ENCODE data around the gene NUP153. TPM values are rescaled to one million over a fixed set of nuclear protein-coding genes. Genes with fewer than 3 reads are reported as not detected.

The NUP153 gene
- total and polyA plus RNA-seq, 2 donors (not counting 1 experiment from before 2014, with no cell fraction given), result 22.0 to 27.7 TPM

GRCh38 chr6:17744019-17744756 is 37.5 kb upstream of the NUP153 start:
- no peaks in the 10 kb centered on the region for H3K27me3 ChIP-seq (ENCODE audit: control insufficient read depth, insufficient read depth, low read length)
- H3K9ac ChIP-seq (ENCODE audit: insufficient read depth, low read length), result no peak overlapping the region
- no peaks in the 10 kb centered on the region for H4K20me1 ChIP-seq (ENCODE audit: control insufficient read depth, extremely low read depth, insufficient read depth, low read length)
- H2AFZ ChIP-seq (ENCODE audit: low read length), result no peak overlapping the region
- H3K36me3 ChIP-seq (ENCODE audit: control insufficient read depth, insufficient read depth, low read length), result no peaks in the 10 kb centered on the region
- no peak for DNase-seq (ENCODE audit: low read depth in 2 of 2)
- TF ChIP-seq CTCF (conservative IDR thresholded peaks at IDR 0.05 in 1 of 2, IDR thresholded peaks at IDR 0.05 in 1 of 2; ENCODE audit: low read depth in 1 of 2, low read length in 2 of 2) (no peak), EZH2 (IDR thresholded peaks at IDR 0.05; ENCODE audit: low read length, missing control alignments) (no peak)
- H3K79me2 ChIP-seq (ENCODE audit: control insufficient read depth, insufficient read depth, low read length), result no peaks in the 10 kb centered on the region
- no peaks in the 10 kb centered on the region for H3K9me3 ChIP-seq (ENCODE audit: control insufficient read depth, insufficient read depth, low read depth, low read length)
- no peak overlapping the region for H3K4me2 ChIP-seq (ENCODE audit: extremely low read depth, insufficient read depth, low read length)
- no peak overlapping the region for H3K4me3 ChIP-seq (replicated peaks in 1 of 4; ENCODE audit: control extremely low read depth in 1 of 4, insufficient read depth in 1 of 4, low read depth in 3 of 4, low read length in 4 of 4)
- H3K27ac ChIP-seq (ENCODE audit: insufficient read depth, low read length), result no peak overlapping the region
- H3K4me1 ChIP-seq (ENCODE audit: control insufficient read depth, extremely low read depth, insufficient read depth, low read length), result no peaks in the 10 kb centered on the region

- H2AFZ ChIP-seq (ENCODE audit: low read length), result no peak overlapping the region
- no peaks in the 10 kb centered on the region for H3K79me2 ChIP-seq (ENCODE audit: control insufficient read depth, insufficient read depth, low read length)
- H3K27ac ChIP-seq (ENCODE audit: insufficient read depth, low read length), result no peak overlapping the region
- no peaks in the 10 kb centered on the region for H3K4me1 ChIP-seq (ENCODE audit: control insufficient read depth, extremely low read depth, insufficient read depth, low read length)
- H4K20me1 ChIP-seq (ENCODE audit: control insufficient read depth, extremely low read depth, insufficient read depth, low read length), result no peaks in the 10 kb centered on the region
- no peak overlapping the region for H3K9ac ChIP-seq (ENCODE audit: insufficient read depth, low read length)
- no peaks in the 10 kb centered on the region for H3K36me3 ChIP-seq (ENCODE audit: control insufficient read depth, insufficient read depth, low read length)
- H3K9me3 ChIP-seq (ENCODE audit: control insufficient read depth, insufficient read depth, low read depth, low read length), result no peaks in the 10 kb centered on the region
- no peak overlapping the region for H3K4me3 ChIP-seq (replicated peaks in 1 of 4; ENCODE audit: control extremely low read depth in 1 of 4, insufficient read depth in 1 of 4, low read depth in 3 of 4, low read length in 4 of 4)
- no peak overlapping the region for H3K4me2 ChIP-seq (ENCODE audit: extremely low read depth, insufficient read depth, low read length)
- TF ChIP-seq EZH2 (IDR thresholded peaks at IDR 0.05; ENCODE audit: low read length, missing control alignments), result no peak
- no peak for TF ChIP-seq CTCF (conservative IDR thresholded peaks at IDR 0.05 in 1 of 2, IDR thresholded peaks at IDR 0.05 in 1 of 2; ENCODE audit: low read depth in 1 of 2, low read length in 2 of 2)
- H3K27me3 ChIP-seq (ENCODE audit: control insufficient read depth, insufficient read depth, low read length), result no peaks in the 10 kb centered on the region
- no peak for DNase-seq (ENCODE audit: low read depth in 2 of 2)
Observed at GRCh38 chr6:17741507-17741906, 34.8 kb upstream of the NUP153 start.

GRCh38 chr6:17740559-17741220 is 34.0 kb upstream of the NUP153 start:
- Histone ChIP-seq H3K79me2 (ENCODE audit: control insufficient read depth, insufficient read depth, low read length) (no peaks in the 10 kb centered on the region), H3K9ac (ENCODE audit: insufficient read depth, low read length) (no peak overlapping the region), H4K20me1 (ENCODE audit: control insufficient read depth, extremely low read depth, insufficient read depth, low read length) (no peaks in the 10 kb centered on the region), H2AFZ (ENCODE audit: low read length) (no peak overlapping the region), H3K4me1 (ENCODE audit: control insufficient read depth, extremely low read depth, insufficient read depth, low read length) (no peaks in the 10 kb centered on the region), H3K36me3 (ENCODE audit: control insufficient read depth, insufficient read depth, low read length) (no peaks in the 10 kb centered on the region), H3K4me3 (replicated peaks in 1 of 4; ENCODE audit: control extremely low read depth in 1 of 4, insufficient read depth in 1 of 4, low read depth in 3 of 4, low read length in 4 of 4) (no peak overlapping the region), H3K4me2 (ENCODE audit: extremely low read depth, insufficient read depth, low read length) (no peak overlapping the region), H3K27me3 (ENCODE audit: control insufficient read depth, insufficient read depth, low read length) (no peaks in the 10 kb centered on the region), H3K27ac (ENCODE audit: insufficient read depth, low read length) (no peak overlapping the region), H3K9me3 (ENCODE audit: control insufficient read depth, insufficient read depth, low read depth, low read length) (no peaks in the 10 kb centered on the region)
- TF ChIP-seq CTCF (conservative IDR thresholded peaks at IDR 0.05 in 1 of 2, IDR thresholded peaks at IDR 0.05 in 1 of 2; ENCODE audit: low read depth in 1 of 2, low read length in 2 of 2) (no peak), EZH2 (IDR thresholded peaks at IDR 0.05; ENCODE audit: low read length, missing control alignments) (no peak)
- DNase-seq (ENCODE audit: low read depth in 2 of 2), result no peak
